ENCODE data around the gene ATG10. TPM values are rescaled to one million over a fixed set of nuclear protein-coding genes. Genes with fewer than 3 reads are reported as not detected.
A peak's percentile ranks its signal among the peaks of the same experiment; 100 is the strongest.

The ATG10 gene
- total and polyA plus RNA-seq, 2 experiments from 2014 or later, result 12.5 to 17.7 TPM

- Histone ChIP-seq H4K20me1 (replicated peaks; ENCODE audit: insufficient read depth) (no peaks in the 10 kb centered on the region), H3K4me1 (ENCODE audit: insufficient read depth) (no peaks in the 10 kb centered on the region), H2AFZ (peak overlapping the region; percentile 63; the same call in 1 of the 2 replicates), H3F3A (replicated peaks; ENCODE audit: low read depth) (no peaks in the 10 kb centered on the region), H3K27ac (ENCODE audit: low read depth) (no peak overlapping the region), H3K4me2 (no peak overlapping the region), H3K9me2 (ENCODE audit: insufficient read depth) (no peaks in the 10 kb centered on the region), H3K79me2 (replicated peaks; ENCODE audit: insufficient read depth) (no peaks in the 10 kb centered on the region), H3K27me3 (ENCODE audit: insufficient read depth) (no peaks in the 10 kb centered on the region), H3K36me3 (ENCODE audit: insufficient read depth) (no peaks in the 10 kb centered on the region), H3K4me3 (no peak overlapping the region)
- H3K4me3 Mint-ChIP-seq, result no peak overlapping the region
- H3K27me3 Mint-ChIP-seq (ENCODE audit: insufficient read depth, low read depth, poor library complexity), result no peaks in the 10 kb centered on the region
- ATAC-seq, result no peak
- H3K9me3 Mint-ChIP-seq, result no peaks in the 10 kb centered on the region; the same call in 2 of the 3 replicates
- DNase-seq (ENCODE audit: low spot score), result no peak
- no peak overlapping the region for H3K27ac Mint-ChIP-seq
- H3K4me1 Mint-ChIP-seq, result no peaks in the 10 kb centered on the region; the same call in 2 of the 3 replicates
- H3K36me3 Mint-ChIP-seq (ENCODE audit: low read depth), result no peaks in the 10 kb centered on the region
- TF ChIP-seq REST (IDR thresholded peaks at IDR 0.05; ENCODE audit: unreplicated experiment), result no peak
- no peak for TF ChIP-seq JUNB (IDR thresholded peaks at IDR 0.05; ENCODE audit: unreplicated experiment)
- no peak for TF ChIP-seq EZH2phosphoT487 (IDR thresholded peaks at IDR 0.05; ENCODE audit: unreplicated experiment)
- TF ChIP-seq NANOG (IDR thresholded peaks at IDR 0.05; ENCODE audit: borderline replicate concordance), result no peak
- TF ChIP-seq EZH2 (IDR thresholded peaks at IDR 0.05; ENCODE audit: low read depth, unreplicated experiment), result no peak
- no peak for TF ChIP-seq CREB1 (CRISPR knock-in tag; IDR thresholded peaks at IDR 0.05; ENCODE audit: low read depth)
- TF ChIP-seq, protein P1, sequence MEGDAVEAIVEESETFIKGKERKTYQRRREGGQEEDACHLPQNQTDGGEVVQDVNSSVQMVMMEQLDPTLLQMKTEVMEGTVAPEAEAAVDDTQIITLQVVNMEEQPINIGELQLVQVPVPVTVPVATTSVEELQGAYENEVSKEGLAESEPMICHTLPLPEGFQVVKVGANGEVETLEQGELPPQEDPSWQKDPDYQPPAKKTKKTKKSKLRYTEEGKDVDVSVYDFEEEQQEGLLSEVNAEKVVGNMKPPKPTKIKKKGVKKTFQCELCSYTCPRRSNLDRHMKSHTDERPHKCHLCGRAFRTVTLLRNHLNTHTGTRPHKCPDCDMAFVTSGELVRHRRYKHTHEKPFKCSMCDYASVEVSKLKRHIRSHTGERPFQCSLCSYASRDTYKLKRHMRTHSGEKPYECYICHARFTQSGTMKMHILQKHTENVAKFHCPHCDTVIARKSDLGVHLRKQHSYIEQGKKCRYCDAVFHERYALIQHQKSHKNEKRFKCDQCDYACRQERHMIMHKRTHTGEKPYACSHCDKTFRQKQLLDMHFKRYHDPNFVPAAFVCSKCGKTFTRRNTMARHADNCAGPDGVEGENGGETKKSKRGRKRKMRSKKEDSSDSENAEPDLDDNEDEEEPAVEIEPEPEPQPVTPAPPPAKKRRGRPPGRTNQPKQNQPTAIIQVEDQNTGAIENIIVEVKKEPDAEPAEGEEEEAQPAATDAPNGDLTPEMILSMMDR (conservative IDR thresholded peaks at IDR 0.05; ENCODE audit: low read depth in 2 of 2), result no peak
- TF ChIP-seq ZNF114 (CRISPR knock-in tag; IDR thresholded peaks at IDR 0.05), result no peak
These were observed 47.4 kb upstream of the ATG10 start for GRCh38 chr5:81924442-81924841.

DNA sequence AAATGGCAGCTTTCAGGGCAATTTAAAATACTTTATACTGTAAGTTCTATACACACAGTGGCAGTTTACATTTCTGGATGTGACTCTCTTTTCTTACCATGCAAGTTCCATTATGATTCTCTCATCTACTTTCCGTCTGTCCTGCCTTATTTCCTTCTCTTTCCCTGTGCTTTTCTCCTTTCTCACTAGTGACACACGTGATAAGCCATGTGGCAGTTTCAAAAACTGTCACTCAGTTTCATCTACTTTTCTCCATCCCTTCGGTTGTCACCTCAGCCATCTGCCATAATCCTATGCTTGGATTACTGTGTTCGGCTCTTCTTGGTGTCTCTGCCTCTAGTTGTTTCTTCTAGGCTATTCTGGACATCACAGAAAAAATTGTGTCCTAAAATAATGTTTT is 46.8 kb upstream of the ATG10 start:
- Histone ChIP-seq H3F3A (replicated peaks; ENCODE audit: low read depth) (no peaks in the 10 kb centered on the region), H3K27ac (ENCODE audit: low read depth) (no peak overlapping the region), H3K27me3 (ENCODE audit: insufficient read depth) (no peaks in the 10 kb centered on the region), H3K4me2 (no peak overlapping the region), H2AFZ (no peak overlapping the region), H4K20me1 (replicated peaks; ENCODE audit: insufficient read depth) (no peaks in the 10 kb centered on the region), H3K4me3 (no peak overlapping the region), H3K79me2 (replicated peaks; ENCODE audit: insufficient read depth) (no peaks in the 10 kb centered on the region), H3K9me2 (ENCODE audit: insufficient read depth) (no peaks in the 10 kb centered on the region), H3K36me3 (ENCODE audit: insufficient read depth) (no peaks in the 10 kb centered on the region), H3K4me1 (ENCODE audit: insufficient read depth) (no peaks in the 10 kb centered on the region)
- no peak for ATAC-seq
- Mint-ChIP-seq H3K4me3 (no peak overlapping the region), H3K27ac (no peak overlapping the region), H3K27me3 (ENCODE audit: insufficient read depth, low read depth, poor library complexity) (no peaks in the 10 kb centered on the region), H3K9me3 (no peaks in the 10 kb centered on the region; the same call in 2 of the 3 replicates), H3K4me1 (no peaks in the 10 kb centered on the region; the same call in 2 of the 3 replicates), H3K36me3 (ENCODE audit: low read depth) (no peaks in the 10 kb centered on the region)
- no peak for DNase-seq (ENCODE audit: low spot score)
- TF ChIP-seq ETS1 (IDR thresholded peaks at IDR 0.05), result no peak
- no peak for TF ChIP-seq STAT1 (IDR thresholded peaks at IDR 0.05; ENCODE audit: unreplicated experiment)
